Embryonic facial prominence (tissue), 1 donor: ENCODE data around the gene DIPK1B.

Experiments
- DNase-seq: peaks from one replicate; pipeline ENCODE4 v3.0.0-alpha.2; 2016; ENCODE audit errors: extremely low spot score

Gene DIPK1B

GRCh38 chr9:136673088-136673974 is 39.0 kb upstream of the DIPK1B start:
- DNase-seq = no peak

DNA sequence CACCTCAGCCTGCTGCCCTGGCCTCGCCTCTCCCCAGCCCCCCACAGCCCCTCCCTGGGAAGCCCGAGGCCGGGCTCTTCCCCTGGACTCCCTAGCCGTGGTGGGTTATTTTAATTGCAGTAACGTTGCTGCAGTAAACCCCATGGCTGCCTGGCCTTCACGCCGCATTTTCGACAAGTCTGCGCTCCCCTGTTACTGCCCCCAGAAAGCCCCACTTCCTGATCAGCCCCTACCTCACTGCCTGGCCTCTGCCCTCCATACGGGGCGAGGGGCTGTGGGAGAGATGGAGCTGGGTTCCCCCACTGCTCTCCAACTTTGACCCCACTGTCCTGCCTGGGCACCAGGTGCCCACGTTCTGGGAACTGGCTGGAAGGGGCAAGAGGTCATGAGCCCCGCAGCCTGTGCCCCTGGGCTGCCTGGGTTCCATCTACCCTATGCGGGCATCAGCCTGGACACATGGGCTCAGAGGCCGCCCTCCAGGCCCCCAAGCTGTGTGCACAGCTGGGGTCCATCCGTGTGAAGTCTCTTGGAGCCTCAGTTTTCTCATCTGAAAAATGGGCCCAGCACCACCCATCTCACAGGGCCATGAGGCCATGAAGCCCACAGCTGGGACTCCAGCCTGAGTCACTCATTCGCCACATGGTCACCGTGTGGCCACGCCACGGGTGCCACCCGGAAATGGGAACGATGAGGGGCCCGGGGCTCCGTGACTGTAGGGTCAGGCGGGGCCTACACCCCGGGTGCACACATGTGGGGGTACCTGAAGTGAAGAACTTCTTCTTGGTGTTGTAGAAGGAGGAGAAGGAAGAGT is 38.2 kb upstream of the DIPK1B start:
- no peak for DNase-seq

- DNase-seq = no peak
Measured at GRCh38 chr9:136674786-136675349, 37.5 kb upstream of the DIPK1B start.

- no peak for DNase-seq
Measured at GRCh38 chr9:136675477-136676296, 36.7 kb upstream of the DIPK1B start.

- DNase-seq = no peak
Measured at GRCh38 chr9:136676297-136676794, 36.0 kb upstream of the DIPK1B start.

DNA sequence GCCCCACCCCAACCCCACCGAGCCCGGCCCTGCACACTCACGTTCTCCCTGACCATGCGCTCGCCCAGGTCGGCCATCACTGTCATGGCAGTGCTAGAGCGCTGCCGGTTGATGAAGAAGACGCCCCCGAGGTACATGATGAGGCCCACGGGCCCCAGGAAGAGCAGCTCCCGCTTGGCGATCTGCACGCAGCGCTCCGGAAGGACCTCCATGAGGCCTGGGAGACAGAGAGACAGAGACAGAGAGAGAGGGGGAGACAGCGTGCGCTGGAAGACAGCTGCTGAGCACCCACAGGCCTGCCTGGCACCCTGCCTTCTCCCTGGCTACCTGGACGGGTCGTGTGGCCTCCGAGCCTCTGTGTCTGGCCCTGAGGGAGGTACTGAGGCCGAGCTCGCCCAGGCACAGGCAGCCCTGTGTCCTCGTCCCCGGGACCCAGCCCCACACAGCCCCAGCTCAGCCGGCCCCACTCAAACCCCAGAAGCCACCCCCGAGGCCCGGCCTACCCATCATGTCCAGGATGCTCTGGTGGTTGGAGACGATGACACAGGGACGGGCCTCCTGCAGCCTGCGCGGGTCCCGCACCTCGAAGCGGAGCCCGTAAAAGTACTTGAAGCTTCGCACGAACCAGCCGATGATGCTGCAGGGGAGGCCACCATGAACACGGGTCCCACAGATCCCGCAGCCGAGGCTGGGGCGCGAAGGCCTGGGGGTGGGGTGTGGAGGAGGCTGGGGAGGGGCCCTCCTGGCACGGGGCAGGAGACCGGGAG is 35.3 kb upstream of the DIPK1B start:
- DNase-seq = no peak

DNA sequence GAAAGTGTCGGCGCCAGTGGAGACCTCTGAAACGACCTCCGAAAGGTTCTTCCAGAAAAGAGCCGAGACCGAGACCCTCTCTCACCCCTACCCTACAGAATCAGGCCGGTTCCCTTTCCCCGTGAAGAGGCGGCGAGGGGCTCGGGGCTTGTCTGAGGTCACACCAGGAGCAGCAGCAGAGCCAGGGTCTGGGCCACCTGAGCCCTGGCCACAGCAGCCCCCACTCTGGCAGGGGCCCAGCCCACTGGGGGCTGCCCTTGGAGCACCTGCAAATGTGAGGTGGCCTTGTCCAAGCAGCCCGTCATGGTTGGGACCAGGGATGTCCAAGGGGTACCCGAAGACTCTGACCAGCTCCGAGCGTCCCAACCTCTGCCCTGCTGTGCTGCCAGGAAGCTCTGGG is 34.3 kb upstream of the DIPK1B start:
- DNase-seq = no peak

DNA sequence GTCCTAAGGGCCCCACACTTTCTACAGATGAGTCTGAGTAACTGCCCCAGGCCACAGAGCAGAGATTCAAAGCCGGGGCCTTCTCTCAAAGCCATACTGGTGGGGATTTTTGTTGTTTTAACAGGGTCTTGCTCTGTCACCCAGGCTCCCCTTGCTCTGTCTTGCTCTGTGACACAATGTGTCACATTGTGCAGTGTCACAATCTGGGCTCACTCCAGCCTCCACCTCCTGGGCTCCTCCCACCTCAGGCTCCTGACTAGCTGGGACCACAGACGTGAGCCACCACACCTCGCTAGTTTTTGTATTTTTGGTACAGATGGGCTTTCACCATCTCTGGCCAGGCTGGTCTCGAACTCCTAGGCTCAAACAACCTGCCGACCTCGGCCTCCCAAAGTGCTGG is 33.7 kb upstream of the DIPK1B start:
- no peak for DNase-seq

DNA sequence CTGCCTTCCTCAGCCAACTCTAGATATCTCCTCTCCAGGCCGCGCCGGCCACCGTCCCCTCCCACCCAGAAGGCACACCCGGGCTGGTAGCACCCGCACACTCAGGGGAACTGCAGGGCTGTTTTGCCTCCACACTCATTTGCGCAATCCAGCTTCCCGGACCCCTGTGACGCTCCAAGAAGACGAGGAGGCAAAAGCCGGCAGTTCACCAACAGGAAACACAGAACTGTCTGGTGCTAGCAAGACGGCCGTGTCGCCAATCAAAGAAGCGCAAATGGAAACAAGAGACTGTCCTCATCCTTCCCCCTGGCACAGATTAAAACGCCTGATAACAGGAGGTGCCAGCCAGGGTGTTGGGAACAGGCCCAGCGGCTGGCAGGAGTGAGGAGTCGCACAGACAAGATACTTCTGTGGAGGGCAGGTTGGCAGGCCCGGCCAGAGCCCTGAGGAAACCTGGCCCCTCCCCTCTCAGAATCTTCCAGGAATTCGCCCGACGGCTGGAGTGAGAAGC is 32.9 kb upstream of the DIPK1B start:
- DNase-seq = no peak

DNA sequence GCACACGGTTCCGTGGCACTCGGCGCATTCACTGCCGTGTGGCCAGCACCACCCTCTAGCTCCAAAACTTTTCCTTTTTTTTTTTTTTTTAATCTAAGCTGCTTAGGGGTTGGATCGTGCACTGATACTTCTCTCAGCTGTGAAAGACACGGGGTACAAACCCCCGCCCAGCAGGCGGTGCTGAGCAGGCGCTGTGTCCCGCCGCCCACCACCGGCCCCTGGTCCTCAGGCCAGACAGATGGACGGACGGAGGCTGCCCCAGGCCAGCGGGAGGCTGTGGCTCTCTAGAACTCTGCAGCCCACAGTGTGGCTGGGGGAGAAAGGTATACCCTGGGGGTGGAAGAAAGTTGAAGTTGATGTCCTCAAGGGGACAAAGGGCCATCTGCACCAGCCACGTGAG is 31.3 kb upstream of the DIPK1B start:
- DNase-seq = no peak

DNA sequence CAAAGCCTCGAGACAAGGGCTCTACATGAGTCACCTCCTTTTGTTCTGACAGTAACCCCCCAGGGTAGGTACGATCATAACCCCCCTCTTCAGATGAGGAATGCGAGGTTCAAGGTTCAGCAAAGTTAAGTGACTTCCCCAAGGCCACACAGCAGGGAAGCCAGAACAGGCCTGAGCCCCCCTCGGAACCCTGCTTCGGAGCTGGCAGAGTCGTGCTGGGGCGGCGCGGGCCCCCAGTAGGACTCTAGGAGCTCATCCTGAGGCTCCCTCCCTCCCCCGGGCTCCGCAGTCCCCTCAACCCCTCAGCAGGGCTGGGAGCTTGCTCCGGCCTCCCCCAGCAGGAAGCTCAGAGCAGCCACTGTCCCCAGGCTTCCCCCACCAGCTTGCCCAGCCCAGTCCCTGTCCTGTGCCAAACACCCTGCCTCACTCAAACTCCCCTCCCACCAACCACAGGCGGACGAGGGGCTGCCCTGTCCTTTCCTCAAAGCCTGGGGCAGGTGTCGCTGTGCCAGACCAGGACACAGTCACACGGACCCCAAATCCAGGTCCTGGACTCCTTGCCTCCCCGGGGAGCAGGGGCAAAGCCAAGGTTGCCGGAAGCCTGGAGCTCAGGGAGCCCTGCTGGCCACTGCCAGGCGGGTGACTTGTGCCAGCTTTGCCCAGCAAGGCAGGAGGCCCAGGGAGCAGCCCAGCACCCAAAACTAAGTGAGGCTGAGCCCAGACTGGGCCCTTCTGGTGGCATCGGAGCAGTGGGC is 30.2 kb upstream of the DIPK1B start:
- no peak for DNase-seq

DNA sequence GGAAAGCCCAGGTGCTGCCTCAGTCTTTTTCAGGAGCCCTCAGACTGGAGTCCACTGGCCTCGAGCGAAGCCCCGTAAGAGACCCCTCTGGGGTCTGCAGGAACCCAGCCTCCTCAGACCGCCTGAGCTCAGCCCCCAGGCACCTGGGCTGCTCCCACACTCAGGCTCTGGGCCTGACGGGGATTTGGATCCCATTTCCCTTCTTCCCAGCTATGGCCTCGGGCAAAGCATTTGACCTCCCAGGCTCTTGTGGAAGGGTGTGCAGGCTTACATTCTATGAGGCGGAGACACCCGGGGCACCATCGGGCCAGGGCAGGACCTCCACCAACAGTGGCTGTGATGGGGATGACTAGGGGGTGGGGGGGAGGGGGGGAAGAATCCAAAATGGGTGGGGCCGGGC is 29.7 kb upstream of the DIPK1B start:
- DNase-seq = no peak

- DNase-seq = no peak
Measured at GRCh38 chr9:136683173-136683745, 29.1 kb upstream of the DIPK1B start.

DNA sequence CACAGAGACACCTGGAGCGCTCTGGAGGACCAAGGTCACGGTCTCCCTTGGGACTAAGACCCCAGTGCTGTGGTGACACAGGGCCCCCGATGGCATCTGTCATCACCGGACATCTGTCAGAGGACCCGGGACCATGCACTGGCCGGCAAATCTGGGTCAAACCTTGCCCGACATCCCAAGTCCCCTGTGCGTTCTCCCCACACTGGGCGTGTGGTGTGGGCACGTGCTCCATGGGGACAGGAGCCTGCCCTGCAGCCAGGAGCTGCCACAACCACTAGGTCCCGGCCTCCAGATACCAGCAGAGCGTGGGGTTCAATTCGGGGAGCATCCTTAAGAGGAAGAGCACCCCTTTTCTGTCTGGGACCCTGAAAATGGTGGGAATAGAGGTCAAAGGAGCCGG is 28.6 kb upstream of the DIPK1B start:
- no peak for DNase-seq

DNA sequence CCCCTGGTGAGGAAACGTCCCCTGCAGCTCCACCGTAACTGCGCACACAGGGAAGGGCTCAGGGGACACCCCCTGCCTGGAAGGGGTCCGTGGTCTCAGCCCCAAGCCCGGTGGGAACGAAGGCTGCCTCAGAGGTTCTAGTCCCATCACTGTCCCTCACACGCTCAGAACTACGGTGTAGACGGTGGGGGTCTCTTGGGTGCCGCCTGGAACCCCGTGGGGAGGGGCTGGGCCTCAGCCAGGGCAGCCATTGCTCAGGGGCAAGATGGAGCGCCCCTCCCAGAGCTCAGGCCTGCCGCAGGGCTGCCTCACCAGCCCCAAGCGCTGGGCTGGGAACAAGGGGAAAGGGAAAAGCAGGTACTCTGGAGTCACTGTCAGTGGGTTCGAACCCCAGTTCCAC is 28.0 kb upstream of the DIPK1B start:
- DNase-seq = no peak

DNA sequence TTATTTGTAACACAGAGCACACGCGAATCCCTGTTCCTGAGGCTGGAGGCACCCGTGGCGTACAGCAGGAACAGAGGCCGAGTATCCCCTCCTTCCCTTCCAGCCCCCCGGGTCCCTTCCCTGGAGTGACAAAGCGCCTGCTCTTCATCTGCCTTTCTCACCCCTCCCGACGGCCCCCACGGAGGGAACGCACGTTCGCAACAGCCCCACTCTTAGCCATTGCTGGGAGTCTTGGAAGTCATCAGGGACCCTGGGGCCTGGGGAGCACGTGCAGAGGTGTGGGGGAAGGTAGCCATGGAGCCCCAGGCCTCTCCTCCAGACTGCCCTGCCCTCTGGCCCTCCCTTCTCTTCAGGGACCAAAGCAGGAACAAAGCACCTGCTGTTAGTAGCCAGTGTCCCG is 27.6 kb upstream of the DIPK1B start:
- no peak for DNase-seq

DNA sequence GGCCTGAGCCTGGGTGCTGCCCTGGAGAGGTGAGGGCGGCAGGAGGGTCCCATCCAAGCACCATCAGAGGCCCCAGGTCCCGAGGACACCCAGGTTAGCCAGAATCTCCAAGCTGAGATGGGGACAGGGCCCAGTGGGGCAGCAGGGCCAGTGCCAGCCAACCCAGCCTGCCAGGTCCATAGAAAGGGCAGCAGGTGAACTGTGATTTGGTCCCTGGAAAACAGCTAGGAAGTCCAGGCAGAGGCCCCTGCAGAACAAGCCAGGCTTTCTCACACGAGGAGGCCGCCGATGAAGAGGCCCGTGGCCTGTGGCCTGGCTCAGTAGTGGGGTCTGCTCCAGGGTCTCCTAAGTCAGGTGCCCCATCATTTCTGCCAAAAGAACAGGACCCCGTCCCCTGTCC is 27.2 kb upstream of the DIPK1B start:
- no peak for DNase-seq

GRCh38 chr9:136685790-136686533 is 26.4 kb upstream of the DIPK1B start:
- DNase-seq = no peak

- no peak for DNase-seq
Measured at GRCh38 chr9:136686534-136686793, 25.9 kb upstream of the DIPK1B start.
